NCI-H2107 treated with DMSO at 0.1 percent for 48 hours (cell line): Measurements from ENCODE around the gene RNF44.

Experiments
- DNase-seq: peaks from one replicate; lab custom pipeline; 2025; ENCODE audit not compliant: unreplicated experiment; lab: John Stamatoyannopoulos, UW

RNF44 gene

GRCh38 chr5:176535664-176536131 is 1.5 kb downstream of the RNF44 start:
- no peak for DNase-seq

GRCh38 chr5:176535101-176535663 is 2.0 kb downstream of the RNF44 start:
- no peak for DNase-seq

- DNase-seq, result no peak
Observed at GRCh38 chr5:176534640-176535039, 2.6 kb downstream of the RNF44 start.

GRCh38 chr5:176533894-176534611 is 3.1 kb downstream of the RNF44 start:
- DNase-seq, result no peak

- no peak for DNase-seq
Observed at GRCh38 chr5:176533390-176533789, 3.8 kb downstream of the RNF44 start.

GRCh38 chr5:176532795-176533194 is 4.4 kb downstream of the RNF44 start:
- no peak for DNase-seq

GRCh38 chr5:176531902-176532493 is 5.2 kb downstream of the RNF44 start:
- DNase-seq, result no peak

- DNase-seq, result peak; percentile 8
Observed at GRCh38 chr5:176530983-176531901, 6.0 kb downstream of the RNF44 start.

GRCh38 chr5:176530393-176530982 is 6.7 kb downstream of the RNF44 start:
- no peak for DNase-seq

GRCh38 chr5:176529741-176530141 is 7.5 kb downstream of the RNF44 start:
- no peak for DNase-seq

- DNase-seq, result no peak
Observed at GRCh38 chr5:176529116-176529740, 8.0 kb downstream of the RNF44 start.

- DNase-seq, result no peak
Observed at GRCh38 chr5:176528761-176529115, 8.5 kb downstream of the RNF44 start.

- DNase-seq, result no peak
Observed at GRCh38 chr5:176528301-176528700, 8.9 kb downstream of the RNF44 start.

- no peak for DNase-seq
Observed at GRCh38 chr5:176527246-176528222, 9.7 kb downstream of the RNF44 start.

GRCh38 chr5:176526462-176526861 is 10.7 kb downstream of the RNF44 start:
- DNase-seq, result no peak

GRCh38 chr5:176525677-176526076 is 11.5 kb downstream of the RNF44 start:
- no peak for DNase-seq

- DNase-seq, result no peak
Observed at GRCh38 chr5:176524987-176525386, 12.2 kb downstream of the RNF44 start.

GRCh38 chr5:176524138-176524537 is 13.1 kb downstream of the RNF44 start:
- DNase-seq, result no peak

GRCh38 chr5:176521699-176522263 is 15.4 kb downstream of the RNF44 start:
- DNase-seq, result no peak
